Ishikawa (cell line): ENCODE data around the gene CDA.

Experiments used
- CEBPB ChIP-seq: IDR thresholded peaks from 2 replicates; pipeline ENCODE4 v1.6.1; 2012
- CREB1 ChIP-seq: IDR thresholded peaks from 2 replicates; pipeline ENCODE4 v1.6.1; 2012; ENCODE audit warnings: low read depth
- EGR1 ChIP-seq: IDR thresholded peaks from 2 replicates; pipeline ENCODE4 v1.6.1; 2012
- EP300 ChIP-seq: IDR thresholded peaks from 2 replicates; pipeline ENCODE4 v1.6.1; 2012; ENCODE audit warnings: borderline replicate concordance
- FOXM1 ChIP-seq: IDR thresholded peaks from 2 replicates; pipeline ENCODE4 v1.6.1; 2012; ENCODE audit warnings: low read depth, borderline replicate concordance
- MAX ChIP-seq: IDR thresholded peaks from 2 replicates; pipeline ENCODE4 v1.6.1; 2012
- NFIC ChIP-seq: IDR thresholded peaks from 2 replicates; pipeline ENCODE4 v1.6.1; 2012
- RAD21 ChIP-seq: IDR thresholded peaks from 2 replicates; pipeline ENCODE4 v1.6.1; 2012; ENCODE audit warnings: low read depth
- REST ChIP-seq: IDR thresholded peaks from 2 replicates; pipeline ENCODE4 v1.6.1; 2012; ENCODE audit warnings: low read depth, mild to moderate bottlenecking
- TAF1 ChIP-seq: IDR thresholded peaks from 2 replicates; pipeline ENCODE4 v1.6.1; 2012; ENCODE audit warnings: low read depth, mild to moderate bottlenecking
- TCF12 ChIP-seq: IDR thresholded peaks from 2 replicates; pipeline ENCODE4 v1.6.1; 2012; ENCODE audit warnings: low read depth
- TEAD4 ChIP-seq: IDR thresholded peaks from 2 replicates; pipeline ENCODE4 v1.6.1; 2012
- USF1 ChIP-seq: IDR thresholded peaks from 2 replicates; pipeline ENCODE4 v1.6.1; 2012
- YY1 ChIP-seq: IDR thresholded peaks from 2 replicates; pipeline ENCODE4 v1.6.1; 2012; ENCODE audit warnings: low read depth
- ZBTB7A ChIP-seq: IDR thresholded peaks from 2 replicates; pipeline ENCODE4 v1.6.1; 2012; ENCODE audit warnings: low read depth

CDA gene

DNA sequence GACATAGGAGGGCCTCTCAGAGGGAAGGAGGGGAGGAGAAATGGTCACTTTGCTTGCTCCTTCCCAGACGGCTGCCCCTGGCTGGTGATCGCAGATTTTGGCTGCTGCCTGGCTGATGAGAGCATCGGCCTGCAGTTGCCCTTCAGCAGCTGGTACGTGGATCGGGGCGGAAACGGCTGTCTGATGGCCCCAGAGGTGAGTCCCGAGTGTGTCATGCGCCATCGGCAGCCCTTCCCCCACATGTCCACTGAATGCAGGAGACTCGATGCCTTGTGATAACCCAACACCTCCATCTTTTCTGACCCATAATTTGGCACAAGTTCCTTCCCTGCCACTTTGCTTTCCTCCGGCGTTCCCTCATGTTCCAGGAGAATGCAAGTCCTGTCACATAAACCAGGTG, 59.5 kb downstream of the CDA start:
- TF ChIP-seq CEBPB (no peak), TCF12 (no peak), TAF1 (no peak), CREB1 (no peak), RAD21 (no peak), FOXM1 (no peak), NFIC (no peak), MAX (no peak), EP300 (no peak), YY1 (no peak)

- TF ChIP-seq YY1 (no peak), CREB1 (no peak), REST (no peak), NFIC (no peak), ZBTB7A (no peak), TCF12 (no peak), FOXM1 (no peak), USF1 (no peak), MAX (no peak), TEAD4 (no peak), EP300 (no peak), RAD21 (no peak), EGR1 (no peak), CEBPB (no peak), TAF1 (no peak)
These were observed 60.0 kb downstream of the CDA start for GRCh38 chr1:20648946-20649345.

DNA sequence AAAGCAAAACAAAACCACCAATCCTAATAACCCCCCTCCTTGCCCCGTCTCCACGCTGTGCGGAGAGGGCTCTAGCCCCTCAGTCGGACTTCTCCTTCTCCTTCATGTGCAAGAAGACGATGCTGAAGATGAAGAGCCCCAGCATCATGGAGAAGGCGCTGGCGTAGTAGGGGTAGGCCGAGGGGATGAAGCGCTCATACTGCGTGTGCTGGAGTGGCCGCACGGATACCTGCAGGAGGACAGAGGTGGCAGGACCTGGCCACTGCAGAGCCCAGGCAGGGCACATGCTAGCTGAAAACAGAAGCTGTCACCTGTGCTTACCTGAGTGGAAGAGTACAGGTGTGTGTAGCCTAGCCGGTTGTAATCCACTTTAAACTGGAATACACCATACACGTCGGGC, 63.4 kb downstream of the CDA start:
- TF ChIP-seq YY1 (no peak), ZBTB7A (no peak), TAF1 (no peak)

- no peak for TF ChIP-seq REST
- no peak for TF ChIP-seq TEAD4
- no peak for TF ChIP-seq ZBTB7A
- TF ChIP-seq FOXM1 = no peak
- no peak for TF ChIP-seq EP300
- no peak for TF ChIP-seq TAF1
- TF ChIP-seq CREB1 = no peak
These were observed 65.3 kb downstream of the CDA start for GRCh38 chr1:20654104-20654690.

DNA sequence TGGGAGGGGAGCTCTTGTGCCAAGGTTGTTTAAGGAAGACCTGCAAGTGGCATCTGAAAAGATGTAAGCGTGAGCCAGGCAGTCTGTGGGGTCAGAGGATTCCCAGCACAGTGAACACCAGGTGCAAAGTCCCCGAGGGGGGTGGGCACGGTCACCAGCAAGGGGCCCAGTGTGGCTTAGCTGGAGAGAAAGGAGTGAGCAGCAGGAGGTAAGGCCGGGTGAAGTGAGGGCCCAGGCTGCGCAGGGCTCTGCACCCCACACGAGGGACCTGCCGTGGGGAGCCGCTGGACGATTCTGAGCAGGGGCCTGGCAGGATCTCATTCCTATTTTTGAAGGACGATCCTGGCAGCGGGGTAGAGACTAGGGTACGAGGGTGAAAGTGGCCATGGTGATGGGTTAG, 68.1 kb downstream of the CDA start:
- TF ChIP-seq MAX (no peak), REST (no peak), NFIC (no peak), FOXM1 (no peak), YY1 (no peak), TCF12 (no peak), USF1 (no peak), TAF1 (no peak), CEBPB (no peak), EP300 (no peak), ZBTB7A (no peak), RAD21 (no peak), EGR1 (no peak), TEAD4 (no peak), CREB1 (no peak)
